Upper lobe of left lung (tissue), 4 donors: Measurements from ENCODE around the gene TNS4.

Experiments
- CTCF ChIP-seq, 6 experiments: fragments of 450-650 bp in 4 of 6; fragments of 200-600 bp in 2 of 6; sonication (generic) in 2 of 6; IDR thresholded peaks; one replicate each; pipeline ENCODE4 v1.5.1; 2016 to 2019; ENCODE audit warnings: antibody characterized with exemption in 6 of 6
- POLR2A ChIP-seq, 4 donors: fragments of 450-650 bp; IDR thresholded peaks; one replicate each; pipeline ENCODE4 v1.5.1; 2016 to 2017; ENCODE audit warnings: antibody characterized with exemption in 4 of 4, mild to moderate bottlenecking in 2 of 4

DNA sequence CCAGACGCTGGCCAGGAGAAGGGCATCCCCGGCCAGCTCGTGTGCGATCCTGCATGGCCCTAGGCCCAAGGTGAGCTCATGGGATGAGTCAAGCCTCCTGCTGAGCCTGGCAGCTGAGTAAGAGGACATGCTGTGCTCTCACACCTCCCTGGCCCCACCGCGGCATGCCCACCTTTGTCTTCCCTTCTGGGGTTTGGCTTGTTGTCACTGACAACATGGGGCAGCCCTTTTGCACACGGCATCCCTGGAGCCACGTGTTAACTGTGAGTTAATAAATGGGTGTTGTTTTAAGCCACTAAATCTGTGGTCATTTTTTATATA is 8.9 kb upstream of the TNS4 start:
- TF ChIP-seq POLR2A (IDR thresholded peaks at IDR 0.05) (no peak), CTCF (IDR thresholded peaks at IDR 0.05) (no peak)
